ENCODE data around the gene ANKRD40.
A peak's percentile ranks its signal among the peaks of the same experiment; 100 is the strongest.
"Not testable (repeated sequence)": the region's sequence is repeated elsewhere in the genome, so short reads cannot be mapped to it uniquely, and the experiment has no call there.

ANKRD40 gene

GRCh38 chr17:50710025-50710424 is 2.3 kb upstream of the ANKRD40 start:
- no peak for DNase-seq

- DNase-seq, result not testable (repeated sequence)
These were observed 1.3 kb upstream of the ANKRD40 start for GRCh38 chr17:50709053-50709452.

- no peak for DNase-seq
These were observed 611 bp upstream of the ANKRD40 start for GRCh38 chr17:50708050-50709000.

- DNase-seq, result no peak
These were observed 4.6 kb downstream of the ANKRD40 start for GRCh38 chr17:50703162-50703561.

GRCh38 chr17:50699410-50699809 is 8.3 kb downstream of the ANKRD40 start:
- DNase-seq, result no peak

- DNase-seq, result no peak
These were observed 9.9 kb downstream of the ANKRD40 start for GRCh38 chr17:50697663-50698272.

GRCh38 chr17:50697062-50697461 is 10.7 kb downstream of the ANKRD40 start:
- DNase-seq, result no peak

GRCh38 chr17:50696365-50696879 is 11.3 kb downstream of the ANKRD40 start:
- no peak for DNase-seq

GRCh38 chr17:50693036-50693682 is 14.6 kb downstream of the ANKRD40 start:
- no peak for DNase-seq

GRCh38 chr17:50692448-50693035 is 15.2 kb downstream of the ANKRD40 start:
- DNase-seq, result no peak

- peak; percentile 48 for DNase-seq
These were observed 15.9 kb downstream of the ANKRD40 start for GRCh38 chr17:50691550-50692447.

- no peak for DNase-seq
These were observed 16.7 kb downstream of the ANKRD40 start for GRCh38 chr17:50690887-50691549.

- no peak for DNase-seq
These were observed 17.5 kb downstream of the ANKRD40 start for GRCh38 chr17:50689956-50690886.

- no peak for DNase-seq
These were observed 18.5 kb downstream of the ANKRD40 start for GRCh38 chr17:50689251-50689650.

GRCh38 chr17:50688245-50688644 is 19.5 kb downstream of the ANKRD40 start:
- no peak for DNase-seq

- no peak for DNase-seq
These were observed 20.3 kb downstream of the ANKRD40 start for GRCh38 chr17:50687200-50688066.

GRCh38 chr17:50686494-50687199 is 21.1 kb downstream of the ANKRD40 start:
- DNase-seq, result no peak

- DNase-seq, result no peak
These were observed 21.8 kb downstream of the ANKRD40 start for GRCh38 chr17:50685691-50686493.
